T-helper 2 cell treated with Interferon-gamma antibody and Interleukin-4, amounts not matched to agents 100 ng/mL and 5 ng/mL, for 36 hours (primary cell): ENCODE results near the gene ELF5. TPM values are rescaled to one million over a fixed set of nuclear protein-coding genes. Genes with fewer than 3 reads are reported as not detected.

Source experiments
- intact Hi-C: fragments of 100-400 bp; cut with micrococcal nuclease; formaldehyde crosslinking; loops from one replicate; pipeline ENCODE4 v1.15.1; 2023
- total RNA-seq: library from RNA; stranded (reverse); gene quantifications from 2 replicates; pipeline ENCODE4 v1.2.3, GENCODE V29; 2022

ELF5 gene
- total RNA-seq, 1 donor from 2014 or later, result not detected

GRCh38 chr11:34522188-34522587 lies 8.6 kb upstream of the ELF5 start:
- intact Hi-C loops, result no loop called here

DNA sequence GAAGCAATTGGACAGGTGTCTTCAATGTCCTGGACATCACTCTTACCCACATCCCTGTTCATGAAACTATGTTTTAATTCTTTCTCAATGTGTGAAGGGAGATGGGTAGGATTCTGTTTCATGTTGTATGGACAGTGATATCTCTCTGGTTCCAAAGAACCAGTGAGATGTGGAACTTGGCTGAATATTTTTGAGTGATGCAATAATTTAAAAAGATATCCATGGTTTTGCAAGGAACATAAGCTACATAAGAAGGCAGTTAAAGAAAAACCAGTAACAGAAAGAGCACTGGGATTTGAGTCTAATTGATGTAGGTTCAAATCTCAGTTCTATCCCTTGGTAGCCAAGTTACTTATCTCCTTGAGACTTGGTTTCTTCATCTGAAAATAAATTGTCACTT lies 7.7 kb upstream of the ELF5 start:
- intact Hi-C loops, result no loop called here

DNA sequence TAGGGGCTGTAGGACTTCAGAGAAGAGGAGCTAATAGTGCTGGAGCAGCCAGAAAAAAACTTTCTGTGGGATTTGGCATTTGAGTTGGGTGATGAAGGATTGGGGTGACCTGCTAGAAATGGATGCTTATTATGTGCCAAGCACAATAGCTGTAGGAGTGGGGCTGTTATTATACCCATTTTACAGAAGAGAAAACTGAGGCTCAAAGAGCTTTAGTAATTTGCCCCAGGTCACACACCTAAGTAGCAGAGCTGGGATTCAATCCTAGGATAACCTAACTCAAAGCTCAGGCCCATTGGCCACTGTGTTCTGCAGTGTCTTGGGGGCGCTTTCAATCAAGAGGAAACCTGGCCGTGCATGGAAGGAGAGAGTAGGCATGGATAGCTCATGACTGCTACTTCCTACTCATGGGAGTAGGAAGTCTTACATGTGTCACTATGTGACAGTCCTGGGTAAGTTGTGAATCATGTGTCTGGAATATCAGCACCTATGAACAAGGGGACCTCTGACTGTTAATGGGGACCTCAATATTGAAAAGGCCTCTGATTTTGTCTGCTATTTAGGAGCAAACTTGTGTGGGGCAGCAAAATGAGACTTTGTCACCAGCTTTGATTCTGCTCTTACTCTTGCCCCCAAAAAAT lies 6.1 kb upstream of the ELF5 start:
- intact Hi-C loops, result no loop called here

- intact Hi-C loops, result no loop called here
Measured at GRCh38 chr11:34516247-34517040, 2.9 kb upstream of the ELF5 start.

GRCh38 chr11:34514597-34514996 lies 1.0 kb upstream of the ELF5 start:
- intact Hi-C loops, result no loop called here

DNA sequence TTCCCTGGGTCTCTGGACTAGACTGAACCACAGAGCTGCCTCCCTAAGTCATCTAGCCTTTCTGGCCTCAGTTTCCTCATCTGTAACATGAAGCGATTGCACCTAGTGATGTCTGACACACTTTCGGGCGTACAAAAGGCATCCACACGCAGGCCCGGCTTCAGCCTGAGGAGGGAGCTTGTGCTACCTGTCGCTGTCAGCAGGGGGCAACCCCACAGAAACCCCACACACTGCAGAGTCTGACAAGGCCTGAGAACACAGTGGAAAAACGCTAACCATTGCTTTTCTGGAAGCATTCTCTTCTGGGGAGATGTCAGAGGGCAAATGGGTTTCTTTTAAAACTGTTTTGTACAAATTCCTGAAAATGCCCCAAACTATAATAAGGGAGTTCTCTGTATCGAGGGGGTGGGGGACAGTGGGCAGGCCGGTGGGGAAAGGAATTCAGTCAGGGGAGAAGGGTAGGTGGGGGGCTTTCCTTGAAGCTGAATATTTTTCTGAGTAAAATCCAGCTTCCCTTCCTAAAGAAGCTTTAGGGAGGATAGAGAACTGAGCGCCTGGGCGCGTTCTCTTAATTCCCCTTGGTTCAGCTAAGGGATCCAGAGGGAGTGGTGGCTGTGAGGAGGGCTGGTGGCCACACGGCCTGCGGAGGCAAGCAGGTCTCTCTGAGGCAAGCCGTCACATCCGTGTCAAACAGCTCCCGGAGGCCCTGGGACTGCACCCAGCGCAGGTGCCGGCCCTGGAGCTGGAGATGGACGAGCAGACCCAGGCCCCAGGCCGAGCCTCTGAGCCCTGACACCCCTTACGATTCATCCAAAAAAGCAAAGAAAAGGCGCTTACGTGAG lies 533 bp downstream of the ELF5 start:
- intact Hi-C loops, result loop anchor here (2.0 kb wide), 1 partner anchor 880 kb away; no protein-coding TSS in a partner anchor

DNA sequence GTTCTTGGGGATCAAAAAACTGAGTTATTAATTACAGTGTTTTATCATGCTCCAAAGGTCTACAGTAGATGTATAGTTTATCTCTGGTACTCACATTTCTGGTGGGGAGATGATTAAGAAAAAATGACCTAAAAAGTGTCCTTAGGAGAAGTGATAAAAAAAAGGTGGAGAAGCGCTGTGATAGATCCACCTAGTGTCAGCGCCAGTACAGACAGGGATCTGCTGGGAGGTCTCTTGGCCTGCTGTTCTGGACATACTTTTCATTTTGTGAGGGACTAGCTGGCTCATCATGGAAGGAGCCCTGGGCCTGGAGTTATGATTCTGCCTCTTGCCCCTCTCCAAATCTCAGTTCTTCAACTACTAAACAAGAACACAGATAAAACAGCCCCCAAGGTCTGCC lies 2.9 kb downstream of the ELF5 start:
- intact Hi-C loops, result no loop called here

GRCh38 chr11:34510218-34510617 lies 3.4 kb downstream of the ELF5 start:
- intact Hi-C loops, result no loop called here

DNA sequence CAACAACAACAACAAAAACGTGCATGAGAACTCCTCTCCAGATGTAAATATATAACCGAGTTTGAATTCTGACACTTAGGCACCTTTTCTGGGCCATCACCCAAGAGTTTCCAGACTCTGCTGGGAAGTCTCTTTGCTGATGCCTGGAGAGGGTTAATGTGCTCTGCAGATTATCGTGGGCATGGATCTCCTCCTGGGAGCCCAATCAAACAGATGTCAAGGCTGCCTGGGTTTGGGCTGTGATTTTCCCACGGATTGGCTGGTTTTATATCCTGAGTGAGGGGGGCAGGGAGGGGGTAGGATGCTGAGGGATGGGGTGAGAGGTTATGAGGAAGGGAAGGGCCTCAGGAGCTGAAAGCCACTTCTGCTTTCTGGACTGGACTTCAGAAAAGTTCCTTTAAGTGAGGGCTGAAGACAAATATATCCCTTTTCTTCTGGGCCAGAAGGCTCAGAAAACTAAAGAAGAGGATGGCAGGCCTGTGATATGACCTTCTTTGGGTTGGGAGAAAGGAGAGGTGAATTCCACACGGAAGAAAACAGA lies 4.2 kb downstream of the ELF5 start:
- intact Hi-C loops, result no loop called here

GRCh38 chr11:34508524-34508923 lies 5.1 kb downstream of the ELF5 start:
- intact Hi-C loops, result no loop called here

DNA sequence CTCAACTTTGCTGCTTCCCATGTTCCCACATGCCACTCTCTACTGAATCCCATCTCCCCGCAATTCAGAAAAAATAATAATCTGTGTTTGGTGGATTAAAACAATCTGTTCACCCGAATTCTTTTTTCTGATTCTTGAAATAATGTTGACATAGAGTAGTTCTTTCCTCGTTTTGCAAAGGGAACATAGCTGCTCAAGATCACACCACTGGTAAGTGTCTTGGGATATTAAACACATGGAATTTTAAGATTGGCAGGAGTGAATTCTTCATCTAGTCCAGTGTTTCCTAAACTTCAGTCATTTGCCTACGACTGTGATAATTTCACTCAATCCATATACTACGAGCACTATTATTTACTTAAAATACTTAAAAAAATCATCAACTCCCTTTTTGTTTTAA lies 6.0 kb downstream of the ELF5 start:
- intact Hi-C loops, result no loop called here

DNA sequence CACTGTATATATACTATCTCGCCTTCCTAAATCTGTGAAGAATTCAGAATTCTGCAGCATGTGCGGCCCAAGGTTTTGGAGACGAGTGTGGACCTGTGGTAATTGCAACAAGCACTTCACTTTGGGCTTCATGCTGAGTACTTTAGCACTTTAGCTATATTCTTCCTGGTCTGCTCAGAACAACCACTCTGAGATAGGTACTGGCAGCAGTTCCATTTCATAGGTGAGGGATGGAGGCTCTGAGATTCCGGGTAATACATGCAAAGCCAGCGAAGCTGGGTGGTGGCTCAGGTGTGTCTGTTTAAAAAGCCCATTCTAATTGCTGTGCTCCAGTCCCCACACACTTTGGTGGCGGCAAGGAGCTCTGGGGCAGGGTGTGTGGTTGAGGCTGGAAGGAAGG lies 6.4 kb downstream of the ELF5 start:
- intact Hi-C loops, result no loop called here

GRCh38 chr11:34505874-34506273 lies 7.7 kb downstream of the ELF5 start:
- intact Hi-C loops, result no loop called here

GRCh38 chr11:34502949-34503348 lies 10.6 kb downstream of the ELF5 start:
- intact Hi-C loops, result no loop called here

DNA sequence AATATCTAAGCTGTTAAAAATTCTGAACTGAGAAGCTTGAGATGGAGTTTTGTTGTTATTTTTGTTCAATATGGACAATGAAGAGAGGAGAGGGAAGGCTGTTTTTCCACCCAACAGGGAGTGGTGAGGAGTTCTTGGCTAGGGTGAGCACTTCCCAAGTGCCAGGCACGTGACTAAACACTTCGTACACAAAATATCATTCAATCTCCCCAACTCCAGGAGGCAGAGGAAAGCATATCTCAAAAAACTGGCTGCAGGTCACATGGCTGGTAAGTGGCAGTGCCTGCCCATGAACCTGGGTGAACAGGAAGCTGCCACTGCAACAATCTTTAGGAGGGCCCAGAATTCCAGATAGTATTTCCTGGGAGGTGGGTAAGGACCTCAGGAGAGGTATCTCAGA lies 11.6 kb downstream of the ELF5 start:
- intact Hi-C loops, result no loop called here

GRCh38 chr11:34501500-34501899 lies 12.1 kb downstream of the ELF5 start:
- intact Hi-C loops, result no loop called here

DNA sequence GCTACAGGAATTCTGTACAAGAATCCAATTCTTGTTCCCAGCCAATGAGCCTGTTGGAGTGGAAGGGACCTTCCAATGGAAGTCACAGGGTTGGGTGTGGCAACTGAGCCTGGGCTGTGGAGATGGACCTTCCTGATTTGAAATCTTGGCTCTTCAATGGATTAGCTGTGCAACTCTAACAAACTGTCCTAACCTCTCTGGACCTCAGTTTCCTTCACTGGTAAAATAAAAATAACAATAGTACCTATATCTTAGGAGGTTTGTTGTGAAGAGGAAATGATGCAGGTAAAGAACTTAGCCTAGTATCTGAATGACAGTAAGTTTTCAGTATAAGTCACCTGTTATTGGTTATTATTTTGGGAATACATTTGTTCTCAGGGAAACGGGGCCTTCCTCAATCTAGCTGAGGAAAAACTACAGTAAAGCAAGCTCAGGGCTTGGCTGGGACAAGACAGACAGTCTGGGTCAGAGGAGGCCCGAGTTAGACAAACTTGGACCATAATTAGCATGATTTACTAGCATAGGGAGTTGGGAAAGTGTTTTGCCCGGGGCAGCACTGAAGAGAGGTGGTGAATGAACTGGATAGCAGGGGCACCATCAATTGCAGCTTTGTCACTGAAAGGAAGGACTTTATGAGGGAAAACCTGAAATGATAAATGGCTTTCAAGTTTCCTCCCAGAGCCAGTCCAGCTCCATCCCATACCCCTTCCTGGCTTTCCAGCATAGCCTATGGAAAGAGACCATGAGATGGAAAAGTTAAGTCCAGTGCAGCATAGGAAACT lies 13.7 kb downstream of the ELF5 start:
- intact Hi-C loops, result loop anchor here (10.0 kb wide), 3 partner anchors 135 to 645 kb away; no protein-coding TSS in a partner anchor

DNA sequence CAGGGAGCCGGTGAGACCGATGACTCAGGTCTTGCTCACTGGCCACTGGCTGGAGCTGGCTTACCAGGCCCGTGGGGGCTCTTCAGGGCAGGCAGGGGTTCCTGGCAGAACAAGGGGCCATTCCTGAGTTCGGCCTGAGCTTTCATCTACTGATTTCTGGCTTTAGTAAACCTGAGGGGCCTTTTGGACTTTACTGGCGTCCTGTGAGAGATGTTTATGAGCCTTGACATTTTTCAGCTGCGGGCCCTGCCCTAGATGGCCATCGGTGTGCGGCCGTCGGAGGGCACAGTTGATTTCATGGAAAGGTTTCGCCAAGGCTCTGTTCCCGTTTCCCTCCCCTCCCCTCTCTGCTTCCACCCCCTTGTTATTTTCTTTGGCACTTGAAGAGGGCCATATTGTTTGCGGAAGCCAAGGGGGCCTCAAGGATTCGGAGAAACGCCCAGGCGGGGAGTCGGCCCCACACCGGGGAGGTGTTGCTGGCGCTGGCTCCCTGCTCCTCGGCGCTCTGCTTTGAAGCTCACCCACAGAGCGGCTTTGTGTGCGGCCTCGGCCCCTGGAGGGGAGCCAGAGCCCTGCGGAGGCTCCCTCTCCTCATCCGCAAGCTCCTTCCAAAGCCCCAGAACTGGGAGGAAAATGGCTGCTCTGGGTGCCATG lies 17.7 kb downstream of the ELF5 start:
- intact Hi-C loops, result loop anchor here (10.0 kb wide), 3 partner anchors 131 to 641 kb away; no protein-coding TSS in a partner anchor

GRCh38 chr11:34495239-34495723 lies 18.3 kb downstream of the ELF5 start:
- intact Hi-C loops, result loop anchor here (10.0 kb wide), 3 partner anchors 130 to 640 kb away; no protein-coding TSS in a partner anchor
